ENCODE measurements around the gene GNPDA1.

GNPDA1 gene

GRCh38 chr5:141989720-141990119 is 23.1 kb downstream of the GNPDA1 start:
- no peak for DNase-seq

GRCh38 chr5:141986072-141986471 is 26.8 kb downstream of the GNPDA1 start:
- DNase-seq, result no peak

GRCh38 chr5:141982626-141983025 is 30.2 kb downstream of the GNPDA1 start:
- no peak for DNase-seq

GRCh38 chr5:141978389-141978788 is 34.4 kb downstream of the GNPDA1 start:
- DNase-seq, result no peak

- DNase-seq, result no peak
Measured at GRCh38 chr5:141976176-141976575, 36.7 kb downstream of the GNPDA1 start.

GRCh38 chr5:141973871-141974595 is 38.8 kb downstream of the GNPDA1 start:
- no peak for DNase-seq

- no peak for DNase-seq
Measured at GRCh38 chr5:141969783-141970771, 42.8 kb downstream of the GNPDA1 start.

- DNase-seq, result peak; percentile 94
Measured at GRCh38 chr5:141968914-141969608, 43.8 kb downstream of the GNPDA1 start, which contains the start of gene RNF14. RNF14 (plus strand) TSS chr5:141969105; CDS start chr5:141973589, 4,484 bp downstream.

- DNase-seq, result no peak
Measured at GRCh38 chr5:141966963-141967333, 45.9 kb downstream of the GNPDA1 start.

GRCh38 chr5:141966275-141966962 is 46.4 kb downstream of the GNPDA1 start:
- DNase-seq, result no peak

GRCh38 chr5:141965071-141965470 is 47.8 kb downstream of the GNPDA1 start:
- no peak for DNase-seq

- no peak for DNase-seq
Measured at GRCh38 chr5:141963701-141964100, 49.1 kb downstream of the GNPDA1 start.

- no peak for DNase-seq
Measured at GRCh38 chr5:141961466-141961865, 51.4 kb downstream of the GNPDA1 start.

GRCh38 chr5:141960449-141961323 is 52.1 kb downstream of the GNPDA1 start:
- peak; percentile 91 for DNase-seq

- peak; percentile 25 for DNase-seq
Measured at GRCh38 chr5:141960018-141960417, 52.8 kb downstream of the GNPDA1 start.

- DNase-seq, result no peak
Measured at GRCh38 chr5:141958546-141959172, 54.2 kb downstream of the GNPDA1 start.

GRCh38 chr5:141958113-141958512 is 54.7 kb downstream of the GNPDA1 start, which contains the start of gene PCDH12:
PCDH12 (minus strand) TSS chr5:141958202; CDS start chr5:141957851, 351 bp downstream.
- DNase-seq, result no peak

- no peak for DNase-seq
Measured at GRCh38 chr5:141957367-141957996, 55.3 kb downstream of the GNPDA1 start.

- no peak for DNase-seq
Measured at GRCh38 chr5:141954194-141954593, 58.6 kb downstream of the GNPDA1 start.

- DNase-seq, result no peak
Measured at GRCh38 chr5:141952020-141952419, 60.8 kb downstream of the GNPDA1 start.

Data from CD4-positive, alpha-beta T cell treated with Interleukin-21 for 1 hour (primary cell).